Neural cell (in vitro differentiated cells): ENCODE measurements around the gene MAP6. TPM values are rescaled to one million over a fixed set of nuclear protein-coding genes. Genes with fewer than 3 reads are reported as not detected.

Experiments used
- H2AFZ ChIP-seq: fragments of 200-600, 300-800 bp; sonication (generic), shearing (Covaris generic); 2 replicates; pipeline ENCODE4 v1.6.0; 2014; ENCODE audit warnings: low read depth, mild to moderate bottlenecking, antibody characterized with exemption, low read length, moderate library complexity
- H3F3A ChIP-seq: fragments of 200-600 bp; shearing (Covaris generic); 2 replicates; pipeline ENCODE4 v1.6.1; 2016; ENCODE audit warnings: mild to moderate bottlenecking, moderate library complexity, mixed read lengths, antibody characterized with exemption, low read length; ENCODE audit not compliant: insufficient read depth, poor library complexity, severe bottlenecking
- H3K27ac ChIP-seq: fragments of 200-600, 300-800 bp; sonication (generic), shearing (Covaris generic); 2 replicates; pipeline ENCODE4 v1.5.1; 2014; ENCODE audit warnings: mild to moderate bottlenecking, low read length, moderate library complexity
- H3K27me3 ChIP-seq: fragments of 300-800, 200-600 bp; sonication (generic), shearing (Covaris generic); 2 replicates; pipeline ENCODE4 v1.6.0; 2014; ENCODE audit warnings: mild to moderate bottlenecking, low read depth, low read length, moderate library complexity; ENCODE audit not compliant: insufficient read depth
- H3K36me3 ChIP-seq: fragments of 300-800, 200-600 bp; sonication (generic), shearing (Covaris generic); 2 replicates; pipeline ENCODE4 v1.5.1; 2014; ENCODE audit warnings: mild to moderate bottlenecking, antibody characterized with exemption, low read length, moderate library complexity; ENCODE audit not compliant: insufficient read depth
- H3K4me2 ChIP-seq: fragments of 300-800, 200-600 bp; sonication (generic), shearing (Covaris generic); 2 replicates; pipeline ENCODE4 v1.6.0; 2014; ENCODE audit warnings: mild to moderate bottlenecking, low read length
- H3K4me3 ChIP-seq: fragments of 300-800, 200-600 bp; sonication (generic), shearing (Covaris generic); 2 replicates; pipeline ENCODE4 v1.5.1; 2014; ENCODE audit warnings: mild to moderate bottlenecking, low read length, moderate library complexity
- H3K79me2 ChIP-seq: fragments of 200-600 bp; shearing (Covaris generic); replicated peaks from 2 replicates; pipeline ENCODE4 v1.6.0; 2014; ENCODE audit warnings: mild to moderate bottlenecking, low read length, moderate library complexity; ENCODE audit not compliant: insufficient read depth
- H3K9ac ChIP-seq: fragments of 300-800, 200-600 bp; sonication (generic), shearing (Covaris generic); 2 replicates; pipeline ENCODE4 v1.6.1; 2016; ENCODE audit warnings: mild to moderate bottlenecking, low read length, mixed read lengths
- H3K9me2 ChIP-seq: fragments of 200-600 bp; shearing (Covaris generic); 2 replicates; pipeline ENCODE4 v1.6.1; 2016; ENCODE audit warnings: mild to moderate bottlenecking, low read length, mixed read lengths; ENCODE audit not compliant: insufficient read depth
- H3K9me3 ChIP-seq: fragments of 200-600, 300-800 bp; sonication (generic), shearing (Covaris generic); 2 replicates; pipeline ENCODE4 v1.6.1; 2016; ENCODE audit warnings: mild to moderate bottlenecking, mixed run types, low read length, moderate library complexity, mixed read lengths
- H4K20me1 ChIP-seq: fragments of 200-600 bp; shearing (Covaris generic); 2 replicates; pipeline ENCODE4 v1.6.1; 2016; ENCODE audit warnings: mild to moderate bottlenecking, mixed run types; ENCODE audit not compliant: insufficient read depth
- EP300 ChIP-seq: fragments of 450-650 bp; conservative IDR thresholded peaks from 2 replicates; pipeline ENCODE4 v1.6.1; 2014; ENCODE audit warnings: antibody characterized with exemption, mild to moderate bottlenecking, moderate library complexity; ENCODE audit not compliant: poor library complexity, severe bottlenecking
- EZH2 ChIP-seq: fragments of 200-600, 300-800 bp; shearing (Covaris generic), sonication (generic); IDR thresholded peaks from 2 replicates; pipeline ENCODE4 v1.6.1; 2014; ENCODE audit warnings: antibody characterized with exemption, low read length, borderline replicate concordance, mild to moderate bottlenecking; ENCODE audit not compliant: insufficient read depth, poor library complexity, severe bottlenecking
- MXI1 ChIP-seq: fragments of 450-650 bp; conservative IDR thresholded peaks from 2 replicates; pipeline ENCODE4 v1.6.1; 2014; ENCODE audit warnings: antibody characterized with exemption, mild to moderate bottlenecking; ENCODE audit not compliant: poor library complexity, severe bottlenecking
- POLR2AphosphoS5 ChIP-seq: IDR thresholded peaks from 2 replicates; pipeline ENCODE4 v1.6.1; 2012
- RAD21 ChIP-seq: fragments of 450-650 bp; conservative IDR thresholded peaks from 2 replicates; pipeline ENCODE4 v1.6.1; 2014; ENCODE audit warnings: antibody characterized with exemption, mild to moderate bottlenecking, moderate library complexity
- REST ChIP-seq: IDR thresholded peaks from 2 replicates; pipeline ENCODE4 v1.6.1; 2012; ENCODE audit warnings: borderline replicate concordance
- SMC3 ChIP-seq: fragments of 450-650 bp; conservative IDR thresholded peaks from 2 replicates; pipeline ENCODE4 v1.6.1; 2014; ENCODE audit warnings: antibody characterized with exemption, mild to moderate bottlenecking, moderate library complexity; ENCODE audit not compliant: poor library complexity
- TAF1 ChIP-seq: IDR thresholded peaks from 2 replicates; pipeline ENCODE4 v1.6.1; 2012; ENCODE audit warnings: low read depth
- polyA plus RNA-seq: library from polyadenylated mRNA; depleted of rRNA; stranded (reverse); fragments of >200 nt; gene quantifications from 2 replicates; pipeline ENCODE4 v1.2.3, GENCODE V29; 2014
- TF ChIP-seq, protein P1 (sequence below): fragments of 450-650 bp; IDR thresholded peaks from 2 replicates; pipeline ENCODE4 v1.5.1; 2014; ENCODE audit warnings: antibody characterized with exemption, mild to moderate bottlenecking, moderate library complexity; ENCODE audit not compliant: poor library complexity, severe bottlenecking

Gene MAP6
- polyA plus RNA-seq, 1 donor from 2014 or later = 178 TPM

- Histone ChIP-seq H3K79me2 (no peaks in the 10 kb centered on the region), H3K36me3 (no peaks in the 10 kb centered on the region), H3K9me3 (no peaks in the 10 kb centered on the region), H3K4me3 (no peak overlapping the region), H3K9me2 (no peaks in the 10 kb centered on the region), H3K27me3 (no peaks in the 10 kb centered on the region), H4K20me1 (no peaks in the 10 kb centered on the region), H3F3A (no peaks in the 10 kb centered on the region), H2AFZ (no peak overlapping the region), H3K27ac (no peak overlapping the region), H3K4me2 (no peak overlapping the region), H3K9ac (no peak overlapping the region)
- no peak for TF ChIP-seq EZH2
- TF ChIP-seq RAD21 = no peak
- no peak for TF ChIP-seq REST
- no peak for TF ChIP-seq MXI1
- TF ChIP-seq, protein P1, sequence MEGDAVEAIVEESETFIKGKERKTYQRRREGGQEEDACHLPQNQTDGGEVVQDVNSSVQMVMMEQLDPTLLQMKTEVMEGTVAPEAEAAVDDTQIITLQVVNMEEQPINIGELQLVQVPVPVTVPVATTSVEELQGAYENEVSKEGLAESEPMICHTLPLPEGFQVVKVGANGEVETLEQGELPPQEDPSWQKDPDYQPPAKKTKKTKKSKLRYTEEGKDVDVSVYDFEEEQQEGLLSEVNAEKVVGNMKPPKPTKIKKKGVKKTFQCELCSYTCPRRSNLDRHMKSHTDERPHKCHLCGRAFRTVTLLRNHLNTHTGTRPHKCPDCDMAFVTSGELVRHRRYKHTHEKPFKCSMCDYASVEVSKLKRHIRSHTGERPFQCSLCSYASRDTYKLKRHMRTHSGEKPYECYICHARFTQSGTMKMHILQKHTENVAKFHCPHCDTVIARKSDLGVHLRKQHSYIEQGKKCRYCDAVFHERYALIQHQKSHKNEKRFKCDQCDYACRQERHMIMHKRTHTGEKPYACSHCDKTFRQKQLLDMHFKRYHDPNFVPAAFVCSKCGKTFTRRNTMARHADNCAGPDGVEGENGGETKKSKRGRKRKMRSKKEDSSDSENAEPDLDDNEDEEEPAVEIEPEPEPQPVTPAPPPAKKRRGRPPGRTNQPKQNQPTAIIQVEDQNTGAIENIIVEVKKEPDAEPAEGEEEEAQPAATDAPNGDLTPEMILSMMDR = no peak
- no peak for TF ChIP-seq SMC3
- TF ChIP-seq EP300 = no peak
- TF ChIP-seq POLR2AphosphoS5 = no peak
- no peak for TF ChIP-seq TAF1
Measured at GRCh38 chr11:75565221-75565814, 103.5 kb downstream of the MAP6 start.

DNA sequence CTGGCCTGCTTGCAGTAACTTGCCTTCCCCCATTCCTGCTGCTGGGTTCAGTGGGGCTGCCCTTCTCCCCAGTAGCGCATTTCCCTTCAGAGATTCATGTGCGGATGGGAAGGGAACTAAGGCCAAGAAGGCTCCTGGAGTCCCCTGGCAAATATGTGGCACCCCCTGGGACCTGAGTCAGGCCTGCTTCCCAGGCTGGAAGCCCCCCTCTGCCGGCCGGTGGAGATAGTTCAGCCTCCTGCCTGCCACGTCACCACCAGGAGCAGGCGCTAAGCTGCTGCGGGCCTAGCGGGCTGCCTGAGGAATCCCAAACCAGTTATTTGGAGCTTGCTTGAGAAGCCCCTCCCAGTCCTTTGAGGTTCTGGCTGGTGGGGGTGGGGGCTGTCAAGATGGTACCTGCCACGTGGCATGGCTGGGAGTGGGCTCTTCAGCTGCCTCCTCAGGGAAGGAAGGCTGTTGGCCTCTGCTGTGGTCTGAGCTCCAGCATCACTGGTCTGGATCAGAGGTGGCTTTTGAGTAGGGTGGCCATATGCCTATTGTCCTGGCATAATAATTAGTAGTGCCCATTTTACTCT, 104.8 kb downstream of the MAP6 start:
- Histone ChIP-seq H3K9me2 (no peaks in the 10 kb centered on the region), H3K27ac (no peak overlapping the region), H3K4me2 (no peak overlapping the region), H3K9ac (no peak overlapping the region), H3K27me3 (no peaks in the 10 kb centered on the region), H2AFZ (no peak overlapping the region), H4K20me1 (no peaks in the 10 kb centered on the region), H3K79me2 (no peaks in the 10 kb centered on the region), H3K4me3 (no peak overlapping the region), H3K36me3 (no peaks in the 10 kb centered on the region), H3K9me3 (no peaks in the 10 kb centered on the region), H3F3A (no peaks in the 10 kb centered on the region)
- no peak for TF ChIP-seq POLR2AphosphoS5
- TF ChIP-seq, protein P1 = peak; percentile 40
